Ascending aorta (tissue), 2 donors: ENCODE results near the gene LMNB1. TPM values are rescaled to one million over a fixed set of nuclear protein-coding genes. Genes with fewer than 3 reads are reported as not detected.

Source experiments
- DNase-seq, 2 donors: peaks; one replicate each; pipeline ENCODE4 v3.0.0-alpha.2; 2019; ENCODE audit warnings: low spot score in 2 of 2
- H3K27ac ChIP-seq, 2 donors: fragments of 200-600 bp; sonication (generic); one replicate each; pipeline ENCODE4 v1.5.1; 2016 to 2017; ENCODE audit warnings: mild to moderate bottlenecking in 1 of 2
- H3K27me3 ChIP-seq: fragments of 200-600 bp; sonication (generic); one replicate; pipeline ENCODE4 v1.5.1; 2017
- H3K36me3 ChIP-seq, 2 donors: fragments of 200-600 bp; sonication (generic); one replicate each; pipeline ENCODE4 v1.5.1; 2016
- H3K4me1 ChIP-seq, 2 donors: fragments of 200-600 bp; sonication (generic); one replicate each; pipeline ENCODE4 v1.5.1; 2016 to 2017; ENCODE audit warnings: mild to moderate bottlenecking in 1 of 2
- H3K4me3 ChIP-seq, 2 donors: fragments of 200-600 bp; sonication (generic); one replicate each; pipeline ENCODE4 v1.5.1; 2016 to 2017; ENCODE audit warnings: mild to moderate bottlenecking in 1 of 2
- H3K9me3 ChIP-seq, 2 donors: fragments of 200-600 bp; sonication (generic); one replicate each; pipeline ENCODE4 v1.5.1; 2016
- CTCF ChIP-seq, 3 experiments: fragments of 200-600 bp in 2 of 3; fragments of 450-650 bp in 1 of 3; sonication (generic) in 2 of 3; IDR thresholded peaks; one replicate each; pipeline ENCODE4 v1.5.1; 2016 to 2019; ENCODE audit warnings: antibody characterized with exemption in 3 of 3, mild to moderate bottlenecking in 1 of 3, moderate library complexity in 1 of 3
- intact Hi-C: fragments of 100-400 bp; cut with DNase I; formaldehyde crosslinking; loops from one replicate; pipeline ENCODE4 v1.15.1; 2023
- total RNA-seq: library from RNA; depleted of rRNA; stranded (reverse); fragments of >200 nt; gene quantifications from one replicate; pipeline ENCODE4 v1.1.0, GENCODE V29; 2016

The LMNB1 gene
- total RNA-seq, 1 donor from 2014 or later: 1.3 TPM

- DNase-seq: no peak
- TF ChIP-seq CTCF (IDR thresholded peaks at IDR 0.05): no peak
- H3K4me3 ChIP-seq: no peak overlapping the region
- no peak overlapping the region for H3K27ac ChIP-seq
- intact Hi-C loops: no loop called here
- H3K36me3 ChIP-seq: no peaks in the 10 kb centered on the region
- H3K9me3 ChIP-seq: no peaks in the 10 kb centered on the region
- H3K4me1 ChIP-seq: no peaks in the 10 kb centered on the region
- no peaks in the 10 kb centered on the region for H3K27me3 ChIP-seq
Measured at GRCh38 chr5:126875303-126875785, 98.4 kb downstream of the LMNB1 start.

DNA sequence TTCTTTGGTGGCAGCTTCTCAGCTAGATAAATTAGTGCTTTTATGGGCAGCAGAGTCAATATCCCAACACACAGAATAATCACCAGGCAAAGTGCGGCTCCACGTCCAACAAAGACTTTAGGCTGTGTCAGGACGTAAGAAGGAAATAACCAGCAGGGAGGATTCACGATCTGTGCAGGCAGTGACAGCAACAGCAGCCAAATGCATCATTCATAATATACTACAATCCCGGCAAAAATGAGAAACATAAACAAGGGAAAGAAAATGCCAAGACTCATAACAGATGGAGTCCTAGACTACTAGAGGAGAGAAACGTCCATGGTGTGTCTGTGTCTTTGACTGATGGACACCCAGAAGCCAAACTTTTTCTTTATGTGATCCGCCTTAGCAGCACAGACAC is 100.7 kb downstream of the LMNB1 start:
- no peak for TF ChIP-seq CTCF (IDR thresholded peaks at IDR 0.05)
- no peaks in the 10 kb centered on the region for H3K27me3 ChIP-seq
- H3K36me3 ChIP-seq: no peaks in the 10 kb centered on the region
- no peak overlapping the region for H3K27ac ChIP-seq
- H3K9me3 ChIP-seq: no peaks in the 10 kb centered on the region
- H3K4me3 ChIP-seq: no peak overlapping the region
- H3K4me1 ChIP-seq: no peaks in the 10 kb centered on the region
- intact Hi-C loops: no loop called here
- no peak for DNase-seq

DNA sequence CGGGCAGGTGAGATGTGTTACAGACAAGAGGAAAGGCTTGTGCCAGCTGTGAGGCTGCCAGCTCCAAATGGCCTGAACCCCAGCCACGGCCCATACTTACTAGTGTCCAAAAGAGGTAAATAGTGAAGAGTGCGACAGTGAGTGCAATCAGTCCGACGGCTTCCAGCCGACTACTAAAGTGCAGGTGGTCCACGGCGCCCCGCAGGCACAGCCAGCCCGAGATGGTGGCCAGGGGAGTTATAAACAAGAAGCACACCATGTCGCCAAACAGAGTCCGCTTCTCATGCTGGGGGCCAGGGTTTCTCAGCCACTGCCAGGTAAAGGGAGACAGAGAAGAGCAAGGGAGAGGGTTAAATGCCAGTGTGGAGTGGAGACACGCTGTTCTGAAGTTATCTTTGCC is 101.1 kb downstream of the LMNB1 start:
- no peaks in the 10 kb centered on the region for H3K4me1 ChIP-seq
- no peak for TF ChIP-seq CTCF (IDR thresholded peaks at IDR 0.05)
- H3K27ac ChIP-seq: no peak overlapping the region
- no peak for DNase-seq
- no peaks in the 10 kb centered on the region for H3K9me3 ChIP-seq
- no peak overlapping the region for H3K4me3 ChIP-seq
- intact Hi-C loops: no loop called here
- no peaks in the 10 kb centered on the region for H3K36me3 ChIP-seq
- no peaks in the 10 kb centered on the region for H3K27me3 ChIP-seq

DNA sequence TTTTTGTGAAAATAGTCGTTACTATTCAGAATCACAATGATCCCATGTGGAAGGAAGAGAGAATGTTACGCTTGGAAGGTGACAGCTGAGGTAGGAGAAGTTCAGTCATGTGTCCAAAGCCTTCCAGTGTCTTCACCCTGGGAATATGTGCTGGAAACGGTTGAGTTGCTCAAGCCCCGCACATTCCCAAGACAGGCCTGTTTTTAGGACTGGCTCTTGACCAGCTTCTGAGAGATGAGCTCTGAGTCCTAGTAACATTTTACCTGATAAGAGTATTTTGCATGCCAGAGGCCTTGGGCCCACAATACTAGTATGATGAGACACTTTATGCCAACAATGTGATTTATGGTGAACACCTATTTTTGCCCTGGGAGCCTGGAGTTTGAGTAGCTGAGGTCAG is 101.7 kb downstream of the LMNB1 start:
- H3K27ac ChIP-seq: no peak overlapping the region
- no peaks in the 10 kb centered on the region for H3K27me3 ChIP-seq
- no peak for DNase-seq
- H3K36me3 ChIP-seq: no peaks in the 10 kb centered on the region
- H3K4me1 ChIP-seq: no peaks in the 10 kb centered on the region
- intact Hi-C loops: no loop called here
- no peaks in the 10 kb centered on the region for H3K9me3 ChIP-seq
- no peak overlapping the region for H3K4me3 ChIP-seq
- TF ChIP-seq CTCF (IDR thresholded peaks at IDR 0.05): no peak

DNA sequence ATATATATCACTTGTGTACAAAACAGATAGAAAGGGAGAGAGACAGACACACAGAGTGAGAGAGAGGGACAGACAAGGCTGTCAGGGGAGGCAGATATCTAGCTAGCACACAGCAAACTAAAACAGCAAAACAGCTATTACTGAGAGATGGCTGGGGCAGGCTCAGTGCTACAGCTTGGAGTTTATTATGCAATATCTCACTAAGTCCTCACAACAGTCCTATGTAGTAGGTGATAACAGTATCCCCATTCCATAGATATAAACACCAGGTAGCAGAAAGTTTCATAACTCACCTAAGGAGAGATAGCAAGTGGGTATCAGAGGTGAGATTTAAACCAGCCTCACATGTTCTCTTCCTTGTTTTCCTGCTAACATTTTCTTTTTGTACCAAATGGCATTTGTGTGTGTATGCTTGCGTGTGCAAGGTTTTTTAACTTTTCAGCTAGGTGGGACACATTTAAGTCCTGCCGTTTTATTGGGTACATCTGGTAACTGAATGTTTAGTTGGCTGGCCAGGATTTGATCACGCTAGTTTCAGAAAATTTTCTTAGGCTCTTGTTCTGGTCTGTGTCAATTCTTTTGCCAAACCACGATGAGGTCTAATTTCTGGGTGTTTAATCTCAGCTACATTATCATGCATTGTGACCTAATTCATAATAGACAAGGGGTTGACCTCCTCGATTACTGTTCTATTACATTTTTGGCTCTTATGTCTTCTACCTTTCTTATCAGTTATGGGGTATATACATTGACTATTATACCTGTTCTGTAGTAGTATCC is 105.1 kb downstream of the LMNB1 start:
- no peaks in the 10 kb centered on the region for H3K27me3 ChIP-seq
- H3K9me3 ChIP-seq: no peaks in the 10 kb centered on the region
- TF ChIP-seq CTCF (IDR thresholded peaks at IDR 0.05): no peak
- no peak for DNase-seq
- no peaks in the 10 kb centered on the region for H3K4me1 ChIP-seq
- intact Hi-C loops: no loop called here
- H3K27ac ChIP-seq: no peak overlapping the region
- H3K4me3 ChIP-seq: no peak overlapping the region
- no peaks in the 10 kb centered on the region for H3K36me3 ChIP-seq
